HUES64 (cell line): ENCODE measurements around the gene ADCY2.

Experiments used
- H3K27ac ChIP-seq: 2 replicates; pipeline ENCODE4 v1.7.0; 2013; ENCODE audit warnings: low read depth, low read length, inconsistent platforms
- H3K27me3 ChIP-seq: 2 replicates; pipeline ENCODE4 v1.6.1; 2013; ENCODE audit warnings: mild to moderate bottlenecking, low read length; ENCODE audit not compliant: insufficient read depth
- H3K36me3 ChIP-seq: 2 replicates; pipeline ENCODE4 v1.6.1; 2013; ENCODE audit warnings: mild to moderate bottlenecking, low read length; ENCODE audit not compliant: insufficient read depth
- H3K4me1 ChIP-seq: 2 replicates; pipeline ENCODE4 v1.6.1; 2013; ENCODE audit warnings: mild to moderate bottlenecking, low read length, moderate library complexity; ENCODE audit not compliant: insufficient read depth
- H3K4me3 ChIP-seq: 2 replicates; pipeline ENCODE4 v1.5.1; 2013; ENCODE audit warnings: mild to moderate bottlenecking, low read length, moderate library complexity
- H3K9ac ChIP-seq: 2 replicates; pipeline ENCODE4 v1.6.1; 2013; ENCODE audit warnings: mild to moderate bottlenecking, low read depth, low read length
- H3K9me3 ChIP-seq: 2 replicates; pipeline ENCODE4 v1.6.1; 2013; ENCODE audit warnings: low read depth, low read length; ENCODE audit not compliant: insufficient read depth
- WGBS: fragments of 150-250, 120-280 bp; methylation state at CpG from one replicate; pipeline ENCODE4 v1.1.7; 2013; ENCODE audit warnings: missing lambda C conversion rate; 5-methylcytosine and 5-hydroxymethylcytosine counted together

ADCY2 gene

DNA sequence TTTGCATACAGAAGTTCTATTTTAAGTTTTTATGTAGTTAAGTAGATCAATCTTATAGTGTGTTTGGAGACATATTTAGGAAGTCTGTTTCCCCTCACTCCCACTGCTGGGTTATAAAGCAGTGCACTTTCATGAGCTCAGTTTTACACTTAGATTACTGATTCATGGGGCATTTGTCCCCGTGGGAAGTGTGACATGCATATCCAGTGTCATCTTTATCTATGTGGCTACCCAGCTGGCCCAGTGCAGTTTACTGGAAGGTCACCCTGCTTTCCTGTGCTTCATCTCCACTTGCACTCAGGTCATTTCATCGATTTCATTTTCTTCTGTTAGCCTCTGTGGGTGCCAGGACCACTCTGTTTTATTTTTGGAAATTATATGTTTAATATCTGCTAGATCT, 49.1 kb downstream of the ADCY2 start:
- Histone ChIP-seq H3K27ac (no peak overlapping the region), H3K9me3 (no peaks in the 10 kb centered on the region), H3K27me3 (no peaks in the 10 kb centered on the region), H3K9ac (no peak overlapping the region), H3K36me3 (0 out of 2 replicates have a peak, but pooled peaks cover 2% of the 10 kb centered on the region), H3K4me3 (no peak overlapping the region), H3K4me1 (no peaks in the 10 kb centered on the region; the same call in 1 of the 2 replicates)
- WGBS = 86% methylated on average over 2 of the region's 2 CpGs

DNA sequence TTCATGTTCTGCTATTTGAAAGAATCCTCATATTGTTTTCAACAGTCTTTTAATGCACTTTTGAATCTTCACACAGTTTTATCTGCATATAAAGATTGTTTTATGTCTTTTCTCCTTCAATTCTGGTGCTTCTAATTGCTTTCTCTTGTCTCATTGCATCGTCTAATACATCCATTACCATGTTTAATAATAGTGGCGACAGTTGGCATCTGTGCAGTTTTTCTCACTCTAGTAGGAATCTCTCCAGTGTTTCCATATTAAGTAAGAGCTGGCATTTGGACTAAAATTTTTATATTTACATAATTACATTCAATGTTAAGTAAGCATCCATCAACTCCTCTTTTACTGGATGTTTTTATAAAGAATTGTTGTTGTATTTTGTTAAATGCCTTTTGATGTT, 49.9 kb downstream of the ADCY2 start:
- 0 out of 2 replicates have a peak, but pooled peaks cover 2% of the 10 kb centered on the region for H3K36me3 ChIP-seq
- no peak overlapping the region for H3K4me3 ChIP-seq
- WGBS = 100% methylated on average over 2 of the region's 2 CpGs
- H3K27ac ChIP-seq = no peak overlapping the region
- H3K9ac ChIP-seq = no peak overlapping the region
- H3K4me1 ChIP-seq = no peaks in the 10 kb centered on the region; the same call in 1 of the 2 replicates
- no peaks in the 10 kb centered on the region for H3K27me3 ChIP-seq
- no peaks in the 10 kb centered on the region for H3K9me3 ChIP-seq

DNA sequence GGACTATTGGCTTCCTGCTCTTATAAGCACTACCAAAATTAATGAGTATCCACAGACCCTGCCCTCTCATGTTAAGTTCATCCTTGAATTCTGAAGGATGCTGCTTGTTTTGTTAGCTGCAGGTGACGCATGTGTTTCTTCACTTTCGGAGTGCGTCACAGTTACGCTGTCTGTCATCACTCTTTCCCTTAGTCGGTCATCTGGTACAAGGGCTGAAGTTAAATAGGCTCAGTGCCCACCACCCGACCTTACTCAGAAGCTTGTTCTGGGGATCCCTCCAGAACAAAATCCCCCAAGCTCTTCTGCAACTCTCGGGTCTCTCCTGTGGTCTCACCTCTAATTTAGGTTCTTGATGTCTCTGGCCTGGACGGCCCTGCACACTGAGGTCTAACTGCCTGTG, 51.0 kb downstream of the ADCY2 start:
- H3K27me3 ChIP-seq = no peaks in the 10 kb centered on the region
- H3K9me3 ChIP-seq = no peaks in the 10 kb centered on the region
- no peak overlapping the region for H3K4me3 ChIP-seq
- H3K36me3 ChIP-seq = no peaks in the 10 kb centered on the region
- H3K27ac ChIP-seq = no peak overlapping the region
- H3K4me1 ChIP-seq = no peaks in the 10 kb centered on the region; the same call in 1 of the 2 replicates
- WGBS = 95% methylated on average over 8 of the region's 8 CpGs
- no peak overlapping the region for H3K9ac ChIP-seq

DNA sequence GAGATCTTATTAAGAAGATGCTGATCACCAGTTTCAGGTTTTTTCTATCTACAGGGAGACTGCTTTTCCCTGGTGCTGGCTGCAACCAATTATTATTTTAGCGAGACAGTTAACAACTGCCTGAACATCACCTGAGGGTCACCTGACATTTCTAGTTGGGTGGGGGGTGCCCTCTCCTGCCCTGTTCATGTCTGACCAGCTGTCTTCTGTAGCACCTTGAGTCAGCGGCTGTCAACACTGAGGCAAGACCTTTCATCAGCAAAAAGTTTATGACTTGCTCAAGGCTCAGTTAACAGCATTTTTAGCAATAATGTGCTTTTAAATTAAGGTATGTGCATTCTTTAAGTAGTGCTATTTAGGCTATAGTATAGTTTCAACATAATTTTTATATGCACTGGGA, 58.0 kb downstream of the ADCY2 start:
- Histone ChIP-seq H3K36me3 (0 out of 2 replicates have a peak, but pooled peaks cover 4% of the 10 kb centered on the region), H3K9ac (no peak overlapping the region), H3K4me1 (no peaks in the 10 kb centered on the region), H3K9me3 (no peaks in the 10 kb centered on the region), H3K27ac (no peak overlapping the region), H3K27me3 (no peaks in the 10 kb centered on the region), H3K4me3 (no peak overlapping the region)
- WGBS = 96% methylated on average over 2 of the region's 2 CpGs

DNA sequence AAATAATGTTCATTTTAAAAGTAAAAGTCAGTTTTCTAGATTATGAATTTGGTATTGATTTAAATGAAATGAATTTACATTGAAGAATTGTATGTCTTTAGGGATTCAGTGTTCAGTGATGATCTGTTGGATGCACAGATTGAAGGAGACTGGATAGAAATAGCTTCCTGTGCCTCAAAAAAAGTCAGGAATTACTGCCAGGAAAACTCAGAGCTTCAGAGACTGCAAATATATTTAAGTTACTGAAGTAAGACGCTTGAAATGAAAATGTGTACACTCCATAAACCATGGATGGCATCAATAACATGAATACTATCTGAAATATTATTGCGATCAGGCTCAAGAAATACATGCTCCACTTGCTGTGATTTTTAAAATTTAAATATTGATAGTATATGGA, 60.3 kb downstream of the ADCY2 start:
- WGBS = 100% methylated on average over 1 of the region's 2 CpGs
- H3K4me1 ChIP-seq = no peaks in the 10 kb centered on the region
- H3K27ac ChIP-seq = no peak overlapping the region
- H3K4me3 ChIP-seq = no peak overlapping the region
- no peaks in the 10 kb centered on the region for H3K9me3 ChIP-seq
- H3K9ac ChIP-seq = no peak overlapping the region
- H3K36me3 ChIP-seq = 0 out of 2 replicates have a peak, but pooled peaks cover 4% of the 10 kb centered on the region
- H3K27me3 ChIP-seq = no peaks in the 10 kb centered on the region

DNA sequence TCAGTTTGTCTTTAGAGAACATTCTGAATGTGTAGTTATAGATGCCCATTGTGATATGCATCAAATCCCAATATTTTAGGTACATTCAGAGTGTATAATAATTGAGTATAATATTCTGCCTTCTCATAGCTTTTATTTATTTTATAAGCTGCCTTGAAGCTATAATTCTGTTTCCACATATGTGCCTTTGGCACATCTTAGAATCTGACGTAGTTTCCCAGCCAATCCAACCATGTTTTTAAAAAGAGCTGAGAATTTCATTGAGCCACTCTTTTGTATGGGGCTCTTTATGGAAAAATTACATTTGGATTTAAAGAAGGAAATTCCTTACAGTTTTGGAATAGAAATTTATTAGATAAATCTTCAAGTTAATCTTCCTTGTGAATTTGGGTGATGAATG, 65.4 kb downstream of the ADCY2 start:
- 0 out of 2 replicates have a peak, but pooled peaks cover 4% of the 10 kb centered on the region for H3K36me3 ChIP-seq
- peaks cover 16% of the 10 kb centered on the region for H3K4me1 ChIP-seq
- H3K4me3 ChIP-seq = no peak overlapping the region
- H3K27ac ChIP-seq = no peak overlapping the region
- 89% methylated on average over 1 of the region's 1 CpG for WGBS
- H3K9ac ChIP-seq = no peak overlapping the region
- H3K9me3 ChIP-seq = no peaks in the 10 kb centered on the region
- no peaks in the 10 kb centered on the region for H3K27me3 ChIP-seq

DNA sequence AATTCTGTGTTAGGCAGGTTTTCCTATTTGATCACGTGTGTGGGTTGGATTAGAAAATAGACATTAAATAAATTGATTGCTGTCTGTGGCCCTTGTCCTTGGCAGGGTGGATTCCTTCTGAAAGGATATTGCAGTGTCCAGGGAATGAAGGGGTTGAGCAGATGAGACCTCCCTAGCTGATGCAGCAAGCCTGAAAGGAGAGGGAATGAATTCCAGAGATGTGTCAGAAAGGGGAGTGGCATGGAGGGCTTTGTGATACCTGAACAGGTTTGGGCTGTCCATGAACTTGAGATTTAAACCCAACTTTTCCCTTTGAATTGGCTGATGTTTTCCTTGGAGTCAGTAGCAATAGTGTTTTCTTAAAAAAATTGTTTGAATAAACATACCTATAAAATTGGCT, 66.8 kb downstream of the ADCY2 start:
- Histone ChIP-seq H3K27ac (no peak overlapping the region), H3K4me1 (peaks cover 20% of the 10 kb centered on the region)
- 87% methylated on average over 1 of the region's 1 CpG for WGBS

DNA sequence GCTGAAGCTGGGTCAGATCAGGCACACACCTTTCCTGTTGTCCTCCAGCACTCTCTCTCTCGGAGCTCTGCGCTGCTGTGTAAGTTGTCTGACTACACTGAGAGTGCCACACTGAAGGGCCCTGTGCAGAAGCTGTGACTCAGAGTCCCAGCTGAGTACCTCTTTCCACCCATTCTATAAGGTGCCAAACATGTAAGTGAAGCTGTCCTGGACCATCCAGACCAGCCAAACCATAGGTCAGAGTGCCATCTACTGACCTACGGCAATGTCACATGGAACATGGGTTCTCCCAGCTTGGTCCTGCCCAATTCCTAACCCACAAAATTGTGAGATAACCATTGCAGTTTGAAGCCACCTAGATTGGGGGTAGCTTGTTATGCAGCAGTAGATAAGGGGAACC, 68.2 kb downstream of the ADCY2 start:
- Histone ChIP-seq H3K36me3 (no peaks in the 10 kb centered on the region), H3K4me3 (no peak overlapping the region), H3K9ac (no peak overlapping the region), H3K27me3 (no peaks in the 10 kb centered on the region), H3K4me1 (peaks cover 20% of the 10 kb centered on the region), H3K27ac (no peak overlapping the region), H3K9me3 (no peaks in the 10 kb centered on the region)
- WGBS = 96% methylated on average over 3 of the region's 3 CpGs

More for the DNA sequence above, 66.8 kb downstream of the ADCY2 start:
- Histone ChIP-seq H3K36me3 (no peaks in the 10 kb centered on the region), H3K9me3 (no peaks in the 10 kb centered on the region), H3K27me3 (no peaks in the 10 kb centered on the region), H3K9ac (no peak overlapping the region), H3K4me3 (no peak overlapping the region)

DNA sequence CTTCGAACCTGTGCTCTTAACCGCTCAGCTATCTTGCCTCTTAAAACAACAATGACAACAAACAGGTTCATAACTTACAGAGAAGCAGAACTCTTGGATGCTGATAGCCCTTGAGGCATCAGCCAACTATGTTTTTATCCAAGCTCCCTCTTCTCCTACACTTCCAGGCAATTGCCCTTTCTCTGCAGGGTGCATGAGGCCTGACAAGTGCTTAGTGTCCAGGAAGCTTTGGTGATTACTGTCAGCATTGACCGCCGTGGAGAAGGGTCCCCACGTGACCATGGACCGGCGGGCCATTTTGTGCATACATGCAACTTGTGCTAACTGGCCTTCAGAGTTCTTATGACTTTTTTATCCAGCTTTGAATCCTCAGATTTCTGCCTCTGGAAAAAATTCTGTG, 71.2 kb downstream of the ADCY2 start:
- Histone ChIP-seq H3K36me3 (no peaks in the 10 kb centered on the region), H3K27me3 (no peaks in the 10 kb centered on the region), H3K9me3 (peaks cover 16% of the 10 kb centered on the region; the same call in 1 of the 2 replicates), H3K27ac (no peak overlapping the region), H3K4me3 (no peak overlapping the region), H3K4me1 (peaks cover 13% of the 10 kb centered on the region), H3K9ac (no peak overlapping the region)
- 85% methylated on average over 7 of the region's 7 CpGs for WGBS

DNA sequence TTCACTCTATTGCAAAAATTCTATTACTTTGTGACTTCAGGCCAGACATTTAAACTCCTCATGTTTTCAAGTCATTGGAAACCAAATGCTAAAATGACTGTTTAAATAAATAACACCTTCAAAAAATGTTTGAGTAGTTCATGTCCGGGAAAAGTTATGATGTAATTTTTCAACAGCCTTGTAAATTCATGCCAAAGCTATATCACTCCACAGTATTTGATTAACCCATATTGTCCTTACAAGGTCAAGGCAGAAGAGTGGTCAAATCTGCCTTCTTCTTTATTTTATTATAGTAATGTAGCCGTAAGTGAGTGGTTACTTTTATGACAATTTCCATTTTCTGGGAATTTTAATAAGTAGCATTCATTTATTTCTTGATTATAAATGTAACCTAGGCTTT, 72.8 kb downstream of the ADCY2 start:
- H3K4me1 ChIP-seq = peaks cover 14% of the 10 kb centered on the region; the same call in 1 of the 2 replicates
- H3K36me3 ChIP-seq = no peaks in the 10 kb centered on the region
- no peak overlapping the region for H3K4me3 ChIP-seq
- no peak overlapping the region for H3K9ac ChIP-seq
- WGBS = 86% methylated on average over 1 of the region's 2 CpGs
- H3K27me3 ChIP-seq = no peaks in the 10 kb centered on the region
- H3K9me3 ChIP-seq = peaks cover 20% of the 10 kb centered on the region; the same call in 1 of the 2 replicates
- H3K27ac ChIP-seq = no peak overlapping the region

DNA sequence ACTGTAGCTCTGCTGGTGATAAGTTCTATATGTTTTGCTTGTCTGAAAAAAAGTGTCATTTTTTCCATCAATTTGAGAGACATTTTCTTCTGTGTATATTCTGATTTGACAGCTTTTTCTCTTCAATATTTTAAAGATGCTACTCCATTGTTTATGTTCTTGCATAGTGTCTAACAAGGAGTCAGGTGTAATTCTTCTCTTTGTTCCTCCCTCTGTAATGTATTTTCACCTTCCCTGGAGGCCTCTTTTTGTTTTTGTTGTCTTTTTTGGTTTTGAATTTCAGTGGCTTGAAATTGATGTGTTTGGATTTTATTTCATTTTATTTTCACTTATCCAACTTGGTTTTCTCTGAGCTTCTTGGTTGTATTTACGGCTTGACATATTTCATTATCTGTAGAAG, 75.8 kb downstream of the ADCY2 start:
- H3K9me3 ChIP-seq = peaks cover 20% of the 10 kb centered on the region; the same call in 1 of the 2 replicates
- H3K27ac ChIP-seq = no peak overlapping the region
- no peak overlapping the region for H3K9ac ChIP-seq
- no peak overlapping the region for H3K4me3 ChIP-seq
- peaks cover 22% of the 10 kb centered on the region for H3K4me1 ChIP-seq
- H3K27me3 ChIP-seq = no peaks in the 10 kb centered on the region
- H3K36me3 ChIP-seq = no peaks in the 10 kb centered on the region
- 80% methylated on average over 1 of the region's 1 CpG for WGBS

DNA sequence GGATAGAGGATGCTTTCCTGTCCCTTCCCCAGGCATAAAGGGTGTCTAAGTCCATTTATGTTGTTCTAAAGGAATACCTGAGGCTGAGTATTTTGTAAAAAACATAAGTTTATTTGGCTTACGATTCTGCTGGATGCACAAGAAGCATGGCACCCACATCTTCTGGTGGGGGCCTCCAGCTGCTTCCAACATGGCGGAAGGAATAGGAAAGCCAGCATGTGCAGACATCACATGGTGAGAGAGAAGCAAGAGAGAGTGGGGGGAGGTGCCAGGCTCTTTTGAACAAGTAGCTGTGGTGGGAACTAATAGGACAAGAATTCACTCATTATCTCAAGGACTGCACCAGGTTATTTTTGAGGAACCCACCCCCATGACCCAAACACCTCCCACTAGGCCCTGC, 77.2 kb downstream of the ADCY2 start:
- no peaks in the 10 kb centered on the region for H3K27me3 ChIP-seq

More for the DNA sequence above, 77.2 kb downstream of the ADCY2 start:
- Histone ChIP-seq H3K9me3 (peaks cover 20% of the 10 kb centered on the region; the same call in 1 of the 2 replicates), H3K4me3 (no peak overlapping the region), H3K9ac (no peak overlapping the region), H3K27ac (peak overlapping the region; percentile 87; the same call in 1 of the 2 replicates), H3K36me3 (no peaks in the 10 kb centered on the region), H3K4me1 (peaks cover 17% of the 10 kb centered on the region)
- 90% methylated on average over 2 of the region's 2 CpGs for WGBS
